GM18909 (cell line): ENCODE data around the gene ITPRIPL2.

Experiments
- ATAC-seq: cut with Tn5 transposase; IDR thresholded peaks from one replicate; pipeline ENCODE4 v1.9.1; 2021; ENCODE audit warnings: mild to moderate bottlenecking; ENCODE audit not compliant: unreplicated experiment, poor library complexity

The ITPRIPL2 gene

GRCh38 chr16:19113577-19114358, at the start of gene ITPRIPL2:
ITPRIPL2 (plus strand) TSS chr16:19113964; CDS start chr16:19114462, 498 bp downstream.
- ATAC-seq, result peak; percentile 33

GRCh38 chr16:19066988-19067348, 46.8 kb upstream of the ITPRIPL2 start:
- no peak for ATAC-seq

GRCh38 chr16:19067349-19068236, 46.2 kb upstream of the ITPRIPL2 start, which contains the start of gene COQ7:
COQ7 (plus strand) TSS chr16:19067614; CDS start chr16:19067665, 51 bp downstream.
- peak; percentile 93 for ATAC-seq

- ATAC-seq, result no peak
Measured at GRCh38 chr16:19068237-19068815, 45.4 kb upstream of the ITPRIPL2 start.

GRCh38 chr16:19071811-19072777, 41.7 kb upstream of the ITPRIPL2 start:
- no peak for ATAC-seq

GRCh38 chr16:19073344-19073743, 40.4 kb upstream of the ITPRIPL2 start:
- ATAC-seq, result no peak

- no peak for ATAC-seq
Measured at GRCh38 chr16:19073863-19074262, 39.9 kb upstream of the ITPRIPL2 start.

- no peak for ATAC-seq
Measured at GRCh38 chr16:19075511-19075910, 38.3 kb upstream of the ITPRIPL2 start.

- no peak for ATAC-seq
Measured at GRCh38 chr16:19077879-19078278, 35.9 kb upstream of the ITPRIPL2 start.

GRCh38 chr16:19083670-19084069, 30.1 kb upstream of the ITPRIPL2 start:
- ATAC-seq, result no peak

GRCh38 chr16:19084139-19084538, 29.6 kb upstream of the ITPRIPL2 start:
- ATAC-seq, result no peak

- ATAC-seq, result no peak
Measured at GRCh38 chr16:19084879-19085278, 28.9 kb upstream of the ITPRIPL2 start.

- ATAC-seq, result no peak
Measured at GRCh38 chr16:19085679-19086200, 28.0 kb upstream of the ITPRIPL2 start.

- ATAC-seq, result peak; percentile 75
Measured at GRCh38 chr16:19086322-19087199, 27.2 kb upstream of the ITPRIPL2 start.

- no peak for ATAC-seq
Measured at GRCh38 chr16:19088341-19088916, 25.3 kb upstream of the ITPRIPL2 start.

GRCh38 chr16:19089410-19089955, 24.3 kb upstream of the ITPRIPL2 start:
- no peak for ATAC-seq

- ATAC-seq, result no peak
Measured at GRCh38 chr16:19090916-19091315, 22.8 kb upstream of the ITPRIPL2 start.
